AG10803 (cell line): ENCODE results near the gene REV1.
"Not testable (repeated sequence)": the region's sequence is repeated elsewhere in the genome, so short reads cannot be mapped to it uniquely, and the experiment has no call there.

Source experiments
- DNase-seq: peaks from one replicate; pipeline ENCODE4 v3.0.0; 2010; ENCODE audit warnings: low read depth
- H3K4me3 ChIP-seq: 2 replicates; pipeline ENCODE4 v1.5.1; 2011; ENCODE audit warnings: mild to moderate bottlenecking, low read length, control low read depth
- CTCF ChIP-seq: conservative IDR thresholded peaks from 2 replicates; pipeline ENCODE4 v1.5.1; 2011; ENCODE audit warnings: mild to moderate bottlenecking, low read length, control low read depth, inconsistent platforms

Gene REV1

GRCh38 chr2:99512181-99512591 is 22.4 kb upstream of the REV1 start:
- DNase-seq: no peak
- H3K4me3 ChIP-seq: no peak overlapping the region
- no peak for TF ChIP-seq CTCF

GRCh38 chr2:99509387-99509786 is 19.6 kb upstream of the REV1 start:
- TF ChIP-seq CTCF: no peak
- no peak overlapping the region for H3K4me3 ChIP-seq
- DNase-seq: no peak

- H3K4me3 ChIP-seq: no peak overlapping the region
- no peak for DNase-seq
- TF ChIP-seq CTCF: no peak
Observed at GRCh38 chr2:99507937-99508818, 18.4 kb upstream of the REV1 start.

GRCh38 chr2:99504844-99505584 is 15.2 kb upstream of the REV1 start:
- DNase-seq: no peak

GRCh38 chr2:99503662-99504416 is 14.0 kb upstream of the REV1 start:
- H3K4me3 ChIP-seq, DNase-seq: not testable (repeated sequence)

More at GRCh38 chr2:99504844-99505584, 15.2 kb upstream of the REV1 start:
- no peak for TF ChIP-seq CTCF
- no peak overlapping the region for H3K4me3 ChIP-seq

- H3K4me3 ChIP-seq: no peak overlapping the region
- no peak for TF ChIP-seq CTCF
- no peak for DNase-seq
Observed at GRCh38 chr2:99496021-99496420, 6.2 kb upstream of the REV1 start.

GRCh38 chr2:99495115-99495860 is 5.5 kb upstream of the REV1 start:
- no peak for TF ChIP-seq CTCF
- DNase-seq: no peak
- no peak overlapping the region for H3K4me3 ChIP-seq
